DOHH2 (cell line): ENCODE results near the gene ECHDC1.
A peak's percentile ranks its signal among the peaks of the same experiment; 100 is the strongest.

Experiments
- H3F3A ChIP-seq: fragments of 200-600 bp; sonication (generic), shearing (Covaris generic); 2 replicates; pipeline ENCODE4 v1.6.0; 2016; ENCODE audit warnings: antibody characterized with exemption, mild to moderate bottlenecking; ENCODE audit not compliant: control insufficient read depth, insufficient read depth
- H3K27ac ChIP-seq: fragments of 200-600 bp; sonication (generic); 2 replicates; pipeline ENCODE4 v1.5.1; 2014; ENCODE audit warnings: low read depth, mild to moderate bottlenecking, low read length, moderate library complexity
- H3K27me3 ChIP-seq: fragments of 200-600 bp; sonication (generic); 2 replicates; pipeline ENCODE4 v1.6.1; 2014; ENCODE audit warnings: mild to moderate bottlenecking, low read length, mixed read lengths; ENCODE audit not compliant: control insufficient read depth
- H3K36me3 ChIP-seq: fragments of 200-600 bp; sonication (generic); 2 replicates; pipeline ENCODE4 v1.6.1; 2014; ENCODE audit warnings: mild to moderate bottlenecking, low read length, moderate library complexity, mixed read lengths; ENCODE audit not compliant: control insufficient read depth
- H3K4me1 ChIP-seq: fragments of 200-600 bp; sonication (generic); 2 replicates; pipeline ENCODE4 v1.6.1; 2014; ENCODE audit warnings: mild to moderate bottlenecking, low read length, mixed read lengths; ENCODE audit not compliant: control insufficient read depth
- H3K4me2 ChIP-seq: fragments of 200-600 bp; sonication (generic); 2 replicates; pipeline ENCODE4 v1.6.0; 2014; ENCODE audit warnings: mild to moderate bottlenecking, low read length, moderate library complexity
- H3K4me3 ChIP-seq: fragments of 200-600 bp; sonication (generic); 2 replicates; pipeline ENCODE4 v1.5.1; 2014; ENCODE audit warnings: mild to moderate bottlenecking, low read length, mixed read lengths
- H3K79me2 ChIP-seq: fragments of 200-600 bp; sonication (generic); 2 replicates; pipeline ENCODE4 v1.6.1; 2014; ENCODE audit warnings: mild to moderate bottlenecking, low read length, mixed read lengths; ENCODE audit not compliant: control insufficient read depth
- H3K9me2 ChIP-seq: fragments of 200-600 bp; sonication (generic); replicated peaks from 2 replicates; pipeline ENCODE4 v1.6.1; 2014; ENCODE audit warnings: mild to moderate bottlenecking, low read length, mixed read lengths; ENCODE audit not compliant: control insufficient read depth
- H3K9me3 ChIP-seq: fragments of 200-600 bp; sonication (generic); 2 replicates; pipeline ENCODE4 v1.6.1; 2014; ENCODE audit warnings: antibody characterized with exemption, low read length, mixed read lengths; ENCODE audit not compliant: control insufficient read depth, insufficient read depth
- H4K20me1 ChIP-seq: fragments of 200-600 bp; sonication (generic); 2 replicates; pipeline ENCODE4 v1.6.0; 2014; ENCODE audit warnings: low read depth, mild to moderate bottlenecking, antibody characterized with exemption, low read length, moderate library complexity; ENCODE audit not compliant: control insufficient read depth, insufficient read depth
- CTCF ChIP-seq: fragments of 200-600 bp; sonication (generic); IDR thresholded peaks from one replicate; pipeline ENCODE4 v1.5.1; 2014; ENCODE audit warnings: antibody characterized with exemption, mild to moderate bottlenecking, low read depth, low read length; ENCODE audit not compliant: poor library complexity, severe bottlenecking
- EZH2phosphoT487 ChIP-seq: fragments of 200-600 bp; sonication (generic); IDR thresholded peaks from 2 replicates; pipeline ENCODE4 v1.6.1; 2017; ENCODE audit warnings: borderline replicate concordance, mild to moderate bottlenecking, antibody characterized with exemption, low read length, moderate library complexity, mixed read lengths

Gene ECHDC1

DNA sequence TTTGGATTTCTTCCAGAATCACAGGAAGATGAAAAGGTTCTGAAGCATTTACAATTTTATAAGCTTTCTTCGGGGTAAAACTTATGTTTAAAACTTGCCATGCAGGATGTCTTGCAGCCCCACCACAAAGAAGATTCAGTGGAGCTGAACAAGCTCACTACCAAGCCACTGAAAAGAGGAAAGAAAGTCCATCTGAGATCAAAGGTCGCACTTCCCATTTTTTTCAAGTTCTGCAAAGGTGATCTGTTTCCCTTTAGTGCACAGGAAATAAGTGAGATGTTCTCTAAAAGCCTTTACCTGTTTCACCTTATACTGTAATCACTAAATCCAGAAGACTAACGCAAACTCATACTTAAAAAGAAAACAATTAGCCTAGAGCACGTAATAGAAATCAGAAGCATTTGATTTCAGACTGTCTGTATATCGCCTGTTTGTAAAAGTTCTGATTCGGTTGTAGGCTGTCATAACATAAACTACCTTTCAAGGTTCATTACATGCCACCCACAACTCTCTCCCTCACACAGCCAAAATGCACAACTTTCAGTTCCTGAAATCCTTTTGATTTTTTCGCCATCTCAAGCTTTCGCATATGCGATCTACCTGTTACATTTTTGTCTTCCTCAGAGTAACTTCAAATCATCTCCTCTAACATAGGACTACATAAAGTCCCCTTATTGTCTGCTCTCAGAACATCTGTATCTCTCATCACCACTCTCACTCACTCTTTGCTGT lies 1.8 kb downstream of the ECHDC1 start:
- Histone ChIP-seq H4K20me1 (peaks cover 15% of the 10 kb centered on the region; the same call in 1 of the 2 replicates), H3K9me2 (no peaks in the 10 kb centered on the region), H3K27me3 (no peaks in the 10 kb centered on the region), H3K36me3 (peaks cover 23% of the 10 kb centered on the region), H3K4me2 (peak overlapping the region; percentile 97), H3F3A (peaks cover 17% of the 10 kb centered on the region), H3K79me2 (peaks cover 94% of the 10 kb centered on the region), H3K4me3 (peak overlapping the region; percentile 96), H3K4me1 (peaks cover 46% of the 10 kb centered on the region), H3K27ac (peak overlapping the region; percentile 74), H3K9me3 (no peaks in the 10 kb centered on the region)
- TF ChIP-seq EZH2phosphoT487 (no peak), CTCF (no peak)

DNA sequence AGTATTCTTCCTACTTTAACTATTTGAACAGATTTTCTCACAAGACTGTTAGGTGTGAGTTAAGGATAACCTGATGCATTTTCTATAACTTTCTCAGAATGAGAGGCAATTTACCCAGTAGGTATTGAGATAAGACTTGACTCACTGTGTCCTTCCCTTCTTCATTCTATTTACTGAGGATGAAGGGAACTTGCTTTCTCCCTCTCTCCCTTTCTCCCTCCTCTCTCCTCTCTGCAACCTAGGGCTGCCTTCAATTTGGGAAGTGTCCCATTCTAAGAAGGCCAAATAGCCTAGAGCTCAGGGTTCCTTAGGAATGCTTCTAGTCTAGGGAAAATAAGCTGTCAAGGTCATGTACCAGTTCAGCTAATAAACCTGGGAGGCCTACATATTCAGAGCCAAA lies 3.2 kb downstream of the ECHDC1 start:
- TF ChIP-seq CTCF (no peak), EZH2phosphoT487 (no peak)
- H4K20me1 ChIP-seq, result peaks cover 15% of the 10 kb centered on the region; the same call in 1 of the 2 replicates
- H3K4me2 ChIP-seq, result peak overlapping the region; percentile 97
- peaks cover 17% of the 10 kb centered on the region for H3F3A ChIP-seq
- H3K9me3 ChIP-seq, result no peaks in the 10 kb centered on the region
- 0 out of 2 replicates have a peak overlapping the region, but pooled peaks have one; percentile 3 for H3K4me3 ChIP-seq
- H3K27ac ChIP-seq, result no peak overlapping the region
- peaks cover 30% of the 10 kb centered on the region for H3K36me3 ChIP-seq
- peaks cover 99% of the 10 kb centered on the region for H3K79me2 ChIP-seq
- peaks cover 48% of the 10 kb centered on the region for H3K4me1 ChIP-seq
- H3K27me3 ChIP-seq, result no peaks in the 10 kb centered on the region
- H3K9me2 ChIP-seq, result no peaks in the 10 kb centered on the region

DNA sequence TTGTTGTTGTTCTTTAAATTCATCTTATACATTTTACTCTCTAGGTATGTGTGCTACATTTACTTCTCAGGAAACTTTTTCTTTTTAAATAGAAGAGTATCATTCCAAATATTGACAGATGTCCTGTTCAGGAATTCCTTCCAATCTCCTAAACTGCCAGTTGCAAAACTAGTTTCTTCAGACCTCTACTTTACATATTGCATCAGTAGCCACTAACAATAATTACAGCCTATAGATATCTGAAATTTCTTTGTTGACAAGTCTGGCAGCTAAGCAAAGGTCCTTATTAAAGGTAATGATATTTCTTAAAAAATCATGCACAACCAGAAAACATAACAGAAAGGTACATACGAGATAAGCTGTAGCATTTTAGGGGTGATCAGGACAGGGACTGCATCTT lies 4.5 kb downstream of the ECHDC1 start:
- H3K4me2 ChIP-seq, result no peak overlapping the region
- TF ChIP-seq CTCF, result no peak
- TF ChIP-seq EZH2phosphoT487, result no peak

More for the DNA sequence above, 4.5 kb downstream of the ECHDC1 start:
- Histone ChIP-seq H4K20me1 (peaks cover 18% of the 10 kb centered on the region), H3K27ac (no peak overlapping the region), H3F3A (peaks cover 17% of the 10 kb centered on the region), H3K36me3 (peaks cover 34% of the 10 kb centered on the region), H3K9me2 (no peaks in the 10 kb centered on the region), H3K9me3 (no peaks in the 10 kb centered on the region), H3K27me3 (no peaks in the 10 kb centered on the region), H3K4me1 (peaks cover 50% of the 10 kb centered on the region), H3K4me3 (no peak overlapping the region), H3K79me2 (peaks cover 99% of the 10 kb centered on the region)
